ENCODE data around the gene AK9. TPM values are rescaled to one million over a fixed set of nuclear protein-coding genes. Genes with fewer than 3 reads are reported as not detected.

The AK9 gene
- total and polyA plus RNA-seq, 2 of the 8 experiments (the other 6 are each of a cell fraction or from before 2014, with no cell fraction given), result 1.8 to 2.2 TPM

DNA sequence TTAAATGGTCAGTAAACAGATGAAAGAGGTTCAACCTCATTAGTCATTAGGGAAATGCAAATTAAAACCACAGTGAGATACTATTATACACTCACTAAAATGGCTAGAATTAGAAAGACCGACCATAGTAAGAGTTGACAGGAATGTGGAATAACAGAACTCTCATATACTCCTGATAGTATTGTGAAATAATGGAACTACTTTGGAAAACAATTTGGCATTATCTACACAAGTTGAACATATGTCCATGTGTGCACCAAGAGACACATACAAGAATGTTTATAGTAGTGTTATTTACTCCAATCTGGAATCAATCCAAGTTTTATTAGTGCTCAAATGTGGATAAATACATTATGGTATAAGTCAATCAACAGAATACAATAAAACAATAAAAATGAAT is 59.6 kb downstream of the AK9 start:
- no peak overlapping the region for H2AFZ ChIP-seq (ENCODE audit: low read length)

More for the DNA sequence above, 59.6 kb downstream of the AK9 start:
- no peak for TF ChIP-seq SRF (IDR thresholded peaks at IDR 0.05; ENCODE audit: low read depth, low read length)
- TF ChIP-seq BACH1 (IDR thresholded peaks at IDR 0.05; ENCODE audit: low read length), result no peak
- TF ChIP-seq RFX5 (IDR thresholded peaks at IDR 0.05; ENCODE audit: borderline replicate concordance, low read depth, low read length), result no peak
- no peak for TF ChIP-seq BRCA1 (IDR thresholded peaks at IDR 0.05; ENCODE audit: low read depth, low read length)
- TF ChIP-seq SP2 (IDR thresholded peaks at IDR 0.05; ENCODE audit: low read length), result no peak
- no peak for TF ChIP-seq CTCF (IDR thresholded peaks at IDR 0.05; ENCODE audit: control extremely low read depth in 1 of 3, insufficient read depth in 1 of 3, low read depth in 1 of 3, low read length in 3 of 3)
- no peak for TF ChIP-seq ATF2 (IDR thresholded peaks at IDR 0.05; ENCODE audit: low read length)
- WGBS, 2 experiments (ENCODE audit: extremely low coverage in 1 of 2, insufficient coverage in 1 of 2, insufficient read length in 1 of 2, insufficient replicate concordance in 2 of 2, low coverage in 1 of 2, low lambda C conversion rate in 2 of 2, missing lambda C conversion rate in 1 of 2), result 86% methylated on average over 1 of the region's 1 CpG; no CpG with 5 or more reads in 1 of the 2 experiments
- H2BK15ac ChIP-seq (ENCODE audit: low read length), result no peak overlapping the region
- H3K79me2 ChIP-seq (ENCODE audit: control insufficient read depth in 1 of 2, insufficient read depth in 2 of 2, low read length in 2 of 2), result no peaks in the 10 kb centered on the region
- no peak overlapping the region for H3K18ac ChIP-seq (ENCODE audit: extremely low read depth, low read length)
- no peak overlapping the region for H3K27ac ChIP-seq (ENCODE audit: low read depth, low read length)
- H3K9me3 ChIP-seq (ENCODE audit: insufficient read depth in 2 of 2, low read depth in 1 of 2, low read length in 1 of 2), result no peaks in the 10 kb centered on the region; a peak in 1 of 4 replicates
- H4K5ac ChIP-seq (ENCODE audit: insufficient read length, low read depth, low read length), result no peak overlapping the region
- H2BK12ac ChIP-seq (ENCODE audit: low read depth, low read length), result no peak overlapping the region
- H2BK20ac ChIP-seq (ENCODE audit: low read length), result no peak overlapping the region
- no peak for DNase-seq (ENCODE audit: low read depth in 1 of 2, low spot score in 2 of 2)
- no peak overlapping the region for H2BK120ac ChIP-seq (replicated peaks; ENCODE audit: low read depth, low read length)
- no peak overlapping the region for H3K56ac ChIP-seq (replicated peaks; ENCODE audit: insufficient read length, low read depth, low read length)
- ChIA-PET POLR2A (ENCODE audit: partially characterized antibody) (no interaction called here), CTCF (ENCODE audit: partially characterized antibody) (no interaction called here)
- FAIRE-seq, result no peak
- no peak overlapping the region for H3K4me2 ChIP-seq (ENCODE audit: insufficient read depth in 1 of 2, low read depth in 2 of 2, low read length in 2 of 2)
- H4K20me1 ChIP-seq (replicated peaks in 1 of 2; ENCODE audit: control insufficient read depth in 1 of 2, insufficient read depth in 2 of 2, low read length in 2 of 2), result no peaks in the 10 kb centered on the region
- H3K4me3 ChIP-seq (ENCODE audit: extremely low read depth in 1 of 4, insufficient read depth in 2 of 4, low read depth in 3 of 4, low read length in 4 of 4), result no peak overlapping the region
- no peak overlapping the region for H4K8ac ChIP-seq (ENCODE audit: extremely low read depth, insufficient read depth, low read length)
- H3K79me1 ChIP-seq (ENCODE audit: low read depth, low read length), result no peaks in the 10 kb centered on the region
- no peak overlapping the region for H3K9ac ChIP-seq (replicated peaks in 1 of 4; ENCODE audit: extremely low read depth in 1 of 4, low read depth in 3 of 4, low read length in 3 of 4)
- no peaks in the 10 kb centered on the region for H3K23me2 ChIP-seq (ENCODE audit: low read depth, low read length)
- no peak overlapping the region for H2BK5ac ChIP-seq (ENCODE audit: low read depth, low read length)
- no peak overlapping the region for H4K91ac ChIP-seq (replicated peaks; ENCODE audit: insufficient read length, low read length)
- no peak overlapping the region for H3K23ac ChIP-seq (ENCODE audit: insufficient read length)
- no peaks in the 10 kb centered on the region; a peak in 1 of 8 replicates for H3K36me3 ChIP-seq (ENCODE audit: control insufficient read depth in 2 of 4, insufficient read depth in 4 of 4, low read length in 3 of 4)
- H3K14ac ChIP-seq (ENCODE audit: insufficient read length), result no peak overlapping the region
- no peaks in the 10 kb centered on the region for H3K27me3 ChIP-seq (replicated peaks in 1 of 4; ENCODE audit: control insufficient read depth in 3 of 4, extremely low read depth in 1 of 4, insufficient read depth in 3 of 4, low read length in 3 of 4)
- no peak overlapping the region for H3K4ac ChIP-seq (replicated peaks; ENCODE audit: insufficient read length, low read depth, low read length)
- no peak overlapping the region for H2AK5ac ChIP-seq (ENCODE audit: low read depth, low read length)
- H3K4me1 ChIP-seq (replicated peaks in 1 of 4; ENCODE audit: control insufficient read depth in 3 of 4, insufficient read depth in 4 of 4, low read length in 3 of 4), result no peaks in the 10 kb centered on the region
